WTC11 (cell line): Measurements from ENCODE around the gene MREG.

Experiments used
- CREM ChIP-seq: sonication (generic); formaldehyde crosslinking; IDR thresholded peaks from 2 replicates; pipeline ENCODE4 v1.8.1; 2022; ENCODE audit warnings: mild to moderate bottlenecking, missing genetic modification reagents, moderate library complexity
- CTCF ChIP-seq: fragments of 200-600 bp; IDR thresholded peaks from 2 replicates; pipeline ENCODE4 v1.8.0; 2022; ENCODE audit warnings: antibody characterized with exemption
- E2F1 ChIP-seq: sonication (generic); formaldehyde crosslinking; IDR thresholded peaks from 2 replicates; pipeline ENCODE4 v1.8.0; 2022; ENCODE audit warnings: mild to moderate bottlenecking, missing genetic modification reagents
- ELF4 ChIP-seq: sonication (generic); formaldehyde crosslinking; IDR thresholded peaks from 2 replicates; pipeline ENCODE4 v1.8.1; 2022; ENCODE audit warnings: low read depth, mild to moderate bottlenecking, moderate library complexity, missing genetic modification reagents
- FOXP1 ChIP-seq: sonication (generic); formaldehyde crosslinking; IDR thresholded peaks from 2 replicates; pipeline ENCODE4 v1.8.0; 2022; ENCODE audit warnings: missing genetic modification reagents, mild to moderate bottlenecking, moderate library complexity, borderline replicate concordance
- HMGXB4 ChIP-seq: sonication (generic); formaldehyde crosslinking; IDR thresholded peaks from 2 replicates; pipeline ENCODE4 v1.8.1; 2023; ENCODE audit warnings: mild to moderate bottlenecking, moderate library complexity, missing genetic modification reagents
- KAT7 ChIP-seq: sonication (generic); formaldehyde crosslinking; IDR thresholded peaks from 2 replicates; pipeline ENCODE4 v1.8.1; 2023; ENCODE audit warnings: missing genetic modification reagents, mild to moderate bottlenecking, borderline replicate concordance
- MYBL2 ChIP-seq: sonication (generic); formaldehyde crosslinking; IDR thresholded peaks from 2 replicates; pipeline ENCODE4 v1.8.1; 2023; ENCODE audit warnings: mild to moderate bottlenecking, moderate library complexity, missing genetic modification reagents
- NFYB ChIP-seq: sonication (generic); formaldehyde crosslinking; conservative IDR thresholded peaks from 2 replicates; pipeline ENCODE4 v1.8.0; 2022; ENCODE audit warnings: low read depth, missing genetic modification reagents
- NR2C2 ChIP-seq: sonication (generic); formaldehyde crosslinking; IDR thresholded peaks from 2 replicates; pipeline ENCODE4 v1.8.0; 2022; ENCODE audit warnings: mild to moderate bottlenecking, missing genetic modification reagents
- TEAD1 ChIP-seq: sonication (generic); formaldehyde crosslinking; IDR thresholded peaks from 2 replicates; pipeline ENCODE4 v1.8.0; 2022; ENCODE audit warnings: mild to moderate bottlenecking, missing genetic modification reagents
- USF2 ChIP-seq: sonication (generic); formaldehyde crosslinking; IDR thresholded peaks from 2 replicates; pipeline ENCODE4 v1.8.1; 2023; ENCODE audit warnings: mild to moderate bottlenecking, missing genetic modification reagents, moderate library complexity
- ZBTB43 ChIP-seq: sonication (generic); formaldehyde crosslinking; IDR thresholded peaks from 2 replicates; pipeline ENCODE4 v1.8.1; 2023; ENCODE audit warnings: mild to moderate bottlenecking, missing genetic modification reagents
- ZNF232 ChIP-seq: sonication (generic); formaldehyde crosslinking; IDR thresholded peaks from 2 replicates; pipeline ENCODE4 v1.8.0; 2022; ENCODE audit warnings: mild to moderate bottlenecking, missing genetic modification reagents

GRCh38 chr2:215898363-215898762 is 115.0 kb downstream of the MREG start:
- TF ChIP-seq CTCF, result no peak
- TF ChIP-seq NR2C2, result no peak
- TF ChIP-seq NFYB, result no peak
- TF ChIP-seq KAT7 (CRISPR knock-in tag), result no peak
- TF ChIP-seq FOXP1, result no peak
- TF ChIP-seq HMGXB4 (CRISPR knock-in tag), result no peak
- no peak for TF ChIP-seq USF2 (CRISPR knock-in tag)
- no peak for TF ChIP-seq E2F1 (CRISPR knock-in tag)
- TF ChIP-seq ZNF232 (CRISPR knock-in tag), result no peak
- no peak for TF ChIP-seq ELF4 (CRISPR knock-in tag)
- TF ChIP-seq MYBL2 (CRISPR knock-in tag), result no peak
- no peak for TF ChIP-seq ZBTB43 (CRISPR knock-in tag)
- no peak for TF ChIP-seq CREM (CRISPR knock-in tag)
- TF ChIP-seq TEAD1 (CRISPR knock-in tag), result no peak
